Neural cell (in vitro differentiated cells): Measurements from ENCODE around the gene VMAC. TPM values are rescaled to one million over a fixed set of nuclear protein-coding genes. Genes with fewer than 3 reads are reported as not detected.

ENCODE experiments used
- H2AFZ ChIP-seq: fragments of 200-600, 300-800 bp; sonication (generic), shearing (Covaris generic); 2 replicates; pipeline ENCODE4 v1.6.0; 2014; ENCODE audit warnings: low read depth, mild to moderate bottlenecking, antibody characterized with exemption, low read length, moderate library complexity
- H3F3A ChIP-seq: fragments of 200-600 bp; shearing (Covaris generic); 2 replicates; pipeline ENCODE4 v1.6.1; 2016; ENCODE audit warnings: mild to moderate bottlenecking, moderate library complexity, mixed read lengths, antibody characterized with exemption, low read length; ENCODE audit not compliant: insufficient read depth, poor library complexity, severe bottlenecking
- H3K27ac ChIP-seq: fragments of 200-600, 300-800 bp; sonication (generic), shearing (Covaris generic); 2 replicates; pipeline ENCODE4 v1.5.1; 2014; ENCODE audit warnings: mild to moderate bottlenecking, low read length, moderate library complexity
- H3K27me3 ChIP-seq: fragments of 300-800, 200-600 bp; sonication (generic), shearing (Covaris generic); 2 replicates; pipeline ENCODE4 v1.6.0; 2014; ENCODE audit warnings: mild to moderate bottlenecking, low read depth, low read length, moderate library complexity; ENCODE audit not compliant: insufficient read depth
- H3K36me3 ChIP-seq: fragments of 300-800, 200-600 bp; sonication (generic), shearing (Covaris generic); 2 replicates; pipeline ENCODE4 v1.5.1; 2014; ENCODE audit warnings: mild to moderate bottlenecking, antibody characterized with exemption, low read length, moderate library complexity; ENCODE audit not compliant: insufficient read depth
- H3K4me2 ChIP-seq: fragments of 300-800, 200-600 bp; sonication (generic), shearing (Covaris generic); 2 replicates; pipeline ENCODE4 v1.6.0; 2014; ENCODE audit warnings: mild to moderate bottlenecking, low read length
- H3K4me3 ChIP-seq: fragments of 300-800, 200-600 bp; sonication (generic), shearing (Covaris generic); 2 replicates; pipeline ENCODE4 v1.5.1; 2014; ENCODE audit warnings: mild to moderate bottlenecking, low read length, moderate library complexity
- H3K79me2 ChIP-seq: fragments of 200-600 bp; shearing (Covaris generic); replicated peaks from 2 replicates; pipeline ENCODE4 v1.6.0; 2014; ENCODE audit warnings: mild to moderate bottlenecking, low read length, moderate library complexity; ENCODE audit not compliant: insufficient read depth
- H3K9ac ChIP-seq: fragments of 300-800, 200-600 bp; sonication (generic), shearing (Covaris generic); 2 replicates; pipeline ENCODE4 v1.6.1; 2016; ENCODE audit warnings: mild to moderate bottlenecking, low read length, mixed read lengths
- H3K9me2 ChIP-seq: fragments of 200-600 bp; shearing (Covaris generic); 2 replicates; pipeline ENCODE4 v1.6.1; 2016; ENCODE audit warnings: mild to moderate bottlenecking, low read length, mixed read lengths; ENCODE audit not compliant: insufficient read depth
- H3K9me3 ChIP-seq: fragments of 200-600, 300-800 bp; sonication (generic), shearing (Covaris generic); 2 replicates; pipeline ENCODE4 v1.6.1; 2016; ENCODE audit warnings: mild to moderate bottlenecking, mixed run types, low read length, moderate library complexity, mixed read lengths
- H4K20me1 ChIP-seq: fragments of 200-600 bp; shearing (Covaris generic); 2 replicates; pipeline ENCODE4 v1.6.1; 2016; ENCODE audit warnings: mild to moderate bottlenecking, mixed run types; ENCODE audit not compliant: insufficient read depth
- CTCF ChIP-seq: fragments of 450-650 bp; IDR thresholded peaks from 2 replicates; pipeline ENCODE4 v1.5.1; 2014; ENCODE audit warnings: antibody characterized with exemption, mild to moderate bottlenecking, moderate library complexity; ENCODE audit not compliant: poor library complexity, severe bottlenecking
- EP300 ChIP-seq: fragments of 450-650 bp; conservative IDR thresholded peaks from 2 replicates; pipeline ENCODE4 v1.6.1; 2014; ENCODE audit warnings: antibody characterized with exemption, mild to moderate bottlenecking, moderate library complexity; ENCODE audit not compliant: poor library complexity, severe bottlenecking
- EZH2 ChIP-seq: fragments of 200-600, 300-800 bp; shearing (Covaris generic), sonication (generic); IDR thresholded peaks from 2 replicates; pipeline ENCODE4 v1.6.1; 2014; ENCODE audit warnings: antibody characterized with exemption, low read length, borderline replicate concordance, mild to moderate bottlenecking; ENCODE audit not compliant: insufficient read depth, poor library complexity, severe bottlenecking
- MXI1 ChIP-seq: fragments of 450-650 bp; conservative IDR thresholded peaks from 2 replicates; pipeline ENCODE4 v1.6.1; 2014; ENCODE audit warnings: antibody characterized with exemption, mild to moderate bottlenecking; ENCODE audit not compliant: poor library complexity, severe bottlenecking
- POLR2AphosphoS5 ChIP-seq: IDR thresholded peaks from 2 replicates; pipeline ENCODE4 v1.6.1; 2012
- RAD21 ChIP-seq: fragments of 450-650 bp; conservative IDR thresholded peaks from 2 replicates; pipeline ENCODE4 v1.6.1; 2014; ENCODE audit warnings: antibody characterized with exemption, mild to moderate bottlenecking, moderate library complexity
- SMC3 ChIP-seq: fragments of 450-650 bp; conservative IDR thresholded peaks from 2 replicates; pipeline ENCODE4 v1.6.1; 2014; ENCODE audit warnings: antibody characterized with exemption, mild to moderate bottlenecking, moderate library complexity; ENCODE audit not compliant: poor library complexity
- TAF1 ChIP-seq: IDR thresholded peaks from 2 replicates; pipeline ENCODE4 v1.6.1; 2012; ENCODE audit warnings: low read depth
- polyA plus RNA-seq: library from polyadenylated mRNA; depleted of rRNA; stranded (reverse); fragments of >200 nt; gene quantifications from 2 replicates; pipeline ENCODE4 v1.2.3, GENCODE V29; 2014
- TF ChIP-seq, protein P1 (sequence below): IDR thresholded peaks from 2 replicates; pipeline ENCODE4 v1.6.1; 2012; ENCODE audit warnings: borderline replicate concordance

The VMAC gene
- polyA plus RNA-seq, 1 donor from 2014 or later: 6.0 TPM

- TF ChIP-seq POLR2AphosphoS5: no peak
- TF ChIP-seq TAF1: no peak
- TF ChIP-seq EP300: no peak
- no peak for TF ChIP-seq CTCF
- TF ChIP-seq, protein P1, sequence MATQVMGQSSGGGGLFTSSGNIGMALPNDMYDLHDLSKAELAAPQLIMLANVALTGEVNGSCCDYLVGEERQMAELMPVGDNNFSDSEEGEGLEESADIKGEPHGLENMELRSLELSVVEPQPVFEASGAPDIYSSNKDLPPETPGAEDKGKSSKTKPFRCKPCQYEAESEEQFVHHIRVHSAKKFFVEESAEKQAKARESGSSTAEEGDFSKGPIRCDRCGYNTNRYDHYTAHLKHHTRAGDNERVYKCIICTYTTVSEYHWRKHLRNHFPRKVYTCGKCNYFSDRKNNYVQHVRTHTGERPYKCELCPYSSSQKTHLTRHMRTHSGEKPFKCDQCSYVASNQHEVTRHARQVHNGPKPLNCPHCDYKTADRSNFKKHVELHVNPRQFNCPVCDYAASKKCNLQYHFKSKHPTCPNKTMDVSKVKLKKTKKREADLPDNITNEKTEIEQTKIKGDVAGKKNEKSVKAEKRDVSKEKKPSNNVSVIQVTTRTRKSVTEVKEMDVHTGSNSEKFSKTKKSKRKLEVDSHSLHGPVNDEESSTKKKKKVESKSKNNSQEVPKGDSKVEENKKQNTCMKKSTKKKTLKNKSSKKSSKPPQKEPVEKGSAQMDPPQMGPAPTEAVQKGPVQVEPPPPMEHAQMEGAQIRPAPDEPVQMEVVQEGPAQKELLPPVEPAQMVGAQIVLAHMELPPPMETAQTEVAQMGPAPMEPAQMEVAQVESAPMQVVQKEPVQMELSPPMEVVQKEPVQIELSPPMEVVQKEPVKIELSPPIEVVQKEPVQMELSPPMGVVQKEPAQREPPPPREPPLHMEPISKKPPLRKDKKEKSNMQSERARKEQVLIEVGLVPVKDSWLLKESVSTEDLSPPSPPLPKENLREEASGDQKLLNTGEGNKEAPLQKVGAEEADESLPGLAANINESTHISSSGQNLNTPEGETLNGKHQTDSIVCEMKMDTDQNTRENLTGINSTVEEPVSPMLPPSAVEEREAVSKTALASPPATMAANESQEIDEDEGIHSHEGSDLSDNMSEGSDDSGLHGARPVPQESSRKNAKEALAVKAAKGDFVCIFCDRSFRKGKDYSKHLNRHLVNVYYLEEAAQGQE: no peak
- TF ChIP-seq EZH2: no peak
- TF ChIP-seq SMC3: no peak
- no peak for TF ChIP-seq MXI1
- no peak for TF ChIP-seq RAD21
- Histone ChIP-seq H3K79me2 (peaks cover 51% of the 10 kb centered on the region), H3K9ac (no peak overlapping the region), H3K27ac (no peak overlapping the region), H3K9me3 (no peaks in the 10 kb centered on the region), H3K27me3 (no peaks in the 10 kb centered on the region), H3K36me3 (no peaks in the 10 kb centered on the region), H2AFZ (no peak overlapping the region), H3F3A (no peaks in the 10 kb centered on the region), H3K4me2 (no peak overlapping the region), H3K4me3 (no peak overlapping the region), H3K9me2 (no peaks in the 10 kb centered on the region), H4K20me1 (peaks cover 4% of the 10 kb centered on the region)
Observed at GRCh38 chr19:5958851-5959122, 54.1 kb downstream of the VMAC start.

GRCh38 chr19:5959260-5960004 is 54.8 kb downstream of the VMAC start:
- no peak overlapping the region for H3K9ac ChIP-seq
- H4K20me1 ChIP-seq: peaks cover 4% of the 10 kb centered on the region
- no peaks in the 10 kb centered on the region for H3K9me2 ChIP-seq
- H3K79me2 ChIP-seq: peaks cover 51% of the 10 kb centered on the region
- H3K4me3 ChIP-seq: no peak overlapping the region
- no peak overlapping the region for H3K4me2 ChIP-seq
- no peaks in the 10 kb centered on the region for H3K36me3 ChIP-seq
- H3F3A ChIP-seq: no peaks in the 10 kb centered on the region
- no peaks in the 10 kb centered on the region for H3K9me3 ChIP-seq
- TF ChIP-seq EP300: no peak
- no peak for TF ChIP-seq SMC3
- TF ChIP-seq POLR2AphosphoS5: no peak
- no peak for TF ChIP-seq CTCF
- no peak for TF ChIP-seq TAF1
- no peak for TF ChIP-seq EZH2
- no peak for TF ChIP-seq MXI1
- TF ChIP-seq RAD21: no peak
- TF ChIP-seq, protein P1: no peak
- no peaks in the 10 kb centered on the region for H3K27me3 ChIP-seq
- no peak overlapping the region for H3K27ac ChIP-seq
- H2AFZ ChIP-seq: no peak overlapping the region
